H9 (cell line): ENCODE results near the gene SRC. TPM values are rescaled to one million over a fixed set of nuclear protein-coding genes. Genes with fewer than 3 reads are reported as not detected.
A peak's percentile ranks its signal among the peaks of the same experiment; 100 is the strongest.

Source experiments
- DNase-seq: peaks from one replicate; pipeline ENCODE4 v3.0.0-alpha.2; 2017
- H2AFZ ChIP-seq: one replicate; pipeline ENCODE4 v1.6.1; 2013; ENCODE audit warnings: mild to moderate bottlenecking, low read length, control low read depth, moderate library complexity
- H2AK5ac ChIP-seq: 2 replicates; pipeline ENCODE4 v1.6.1; 2013; ENCODE audit warnings: low read length, control low read depth, mixed read lengths; ENCODE audit not compliant: insufficient read length
- H2BK120ac ChIP-seq: one replicate; pipeline ENCODE4 v1.6.1; 2013; ENCODE audit warnings: low read depth, mild to moderate bottlenecking, low read length, control low read depth, inconsistent platforms; ENCODE audit not compliant: poor library complexity, severe bottlenecking
- H2BK12ac ChIP-seq: 2 replicates; pipeline ENCODE4 v1.6.1; 2013; ENCODE audit warnings: low read length, control low read depth, mixed read lengths, low read depth; ENCODE audit not compliant: insufficient read length
- H2BK15ac ChIP-seq: 2 replicates; pipeline ENCODE4 v1.6.1; 2013; ENCODE audit warnings: low read depth, low read length, control low read depth
- H2BK20ac ChIP-seq: one replicate; pipeline ENCODE4 v1.6.1; 2013; ENCODE audit warnings: low read depth, mild to moderate bottlenecking, low read length, control low read depth, inconsistent platforms; ENCODE audit not compliant: poor library complexity, severe bottlenecking
- H2BK5ac ChIP-seq: 2 replicates; pipeline ENCODE4 v1.6.1; 2013; ENCODE audit warnings: low read length, control low read depth, mixed read lengths; ENCODE audit not compliant: insufficient read length
- H3K14ac ChIP-seq: 2 replicates; pipeline ENCODE4 v1.6.1; 2013; ENCODE audit warnings: low read length, control low read depth; ENCODE audit not compliant: insufficient read depth
- H3K18ac ChIP-seq: 2 replicates; pipeline ENCODE4 v1.6.1; 2013; ENCODE audit warnings: low read depth, mild to moderate bottlenecking, mixed read lengths, low read length, control low read depth; ENCODE audit not compliant: insufficient read length
- H3K23ac ChIP-seq: 2 replicates; pipeline ENCODE4 v1.6.1; 2013; ENCODE audit warnings: low read length, control low read depth, mixed read lengths, low read depth; ENCODE audit not compliant: insufficient read length
- H3K23me2 ChIP-seq: 2 replicates; pipeline ENCODE4 v1.6.1; 2013; ENCODE audit warnings: low read depth, mild to moderate bottlenecking, mixed read lengths, low read length, control low read depth; ENCODE audit not compliant: insufficient read length, poor library complexity, severe bottlenecking
- H3K27ac ChIP-seq: 2 replicates; pipeline ENCODE4 v1.5.1; 2013; ENCODE audit warnings: low read length, control low read depth, mixed read lengths, low read depth; ENCODE audit not compliant: insufficient read length
- H3K27me3 ChIP-seq: 2 replicates; pipeline ENCODE4 v1.6.1; 2013; ENCODE audit warnings: low read length, control low read depth, inconsistent platforms; ENCODE audit not compliant: insufficient read depth
- H3K4ac ChIP-seq: 2 replicates; pipeline ENCODE4 v1.6.1; 2013; ENCODE audit warnings: low read depth, mild to moderate bottlenecking, control low read depth, inconsistent platforms, low read length, moderate library complexity
- H3K4me1 ChIP-seq: 2 replicates; pipeline ENCODE4 v1.6.1; 2013; ENCODE audit warnings: low read length, control low read depth, inconsistent platforms; ENCODE audit not compliant: insufficient read depth
- H3K4me2 ChIP-seq: 2 replicates; pipeline ENCODE4 v1.6.1; 2013; ENCODE audit warnings: low read length, control low read depth, mixed read lengths; ENCODE audit not compliant: insufficient read length, insufficient read depth
- H3K56ac ChIP-seq: 2 replicates; pipeline ENCODE4 v1.6.1; 2013; ENCODE audit warnings: low read depth, mild to moderate bottlenecking, mixed read lengths, low read length, control low read depth; ENCODE audit not compliant: insufficient read length
- H3K79me1 ChIP-seq: 2 replicates; pipeline ENCODE4 v1.6.1; 2013; ENCODE audit warnings: low read depth, mild to moderate bottlenecking, moderate library complexity, low read length, control low read depth, inconsistent platforms; ENCODE audit not compliant: insufficient read depth, poor library complexity, severe bottlenecking
- H3K79me2 ChIP-seq: 2 replicates; pipeline ENCODE4 v1.6.1; 2013; ENCODE audit warnings: low read length, control low read depth, inconsistent platforms; ENCODE audit not compliant: insufficient read depth
- H3K9ac ChIP-seq: 2 replicates; pipeline ENCODE4 v1.6.1; 2013; ENCODE audit warnings: low read length, control low read depth, mixed read lengths; ENCODE audit not compliant: insufficient read length; ENCODE audit errors: extremely low read depth
- H3K9me3 ChIP-seq: one replicate; pipeline ENCODE4 v1.6.1; 2013; ENCODE audit warnings: low read depth, low read length, inconsistent platforms; ENCODE audit not compliant: control insufficient read depth
- H3T11ph ChIP-seq: one replicate; pipeline ENCODE4 v1.6.1; 2013; ENCODE audit warnings: mild to moderate bottlenecking, low read length, control low read depth, inconsistent platforms
- H4K20me1 ChIP-seq: one replicate; pipeline ENCODE4 v1.6.1; 2013; ENCODE audit not compliant: control insufficient read depth, insufficient read length, insufficient read depth
- H4K5ac ChIP-seq: 2 replicates; pipeline ENCODE4 v1.6.1; 2013; ENCODE audit warnings: low read depth, mild to moderate bottlenecking, mixed read lengths, low read length, control low read depth; ENCODE audit not compliant: insufficient read length
- H4K8ac ChIP-seq: replicated peaks from 2 replicates; pipeline ENCODE4 v1.6.1; 2013; ENCODE audit warnings: low read length, control low read depth, mixed read lengths, low read depth; ENCODE audit not compliant: insufficient read length
- H4K91ac ChIP-seq: 2 replicates; pipeline ENCODE4 v1.6.1; 2013; ENCODE audit warnings: low read depth, mild to moderate bottlenecking, moderate library complexity, mixed read lengths, low read length, control low read depth; ENCODE audit not compliant: insufficient read length
- H3K27ac Mint-ChIP-seq, 3 experiments: 2 replicates in 2 of 3; 3 replicates in 1 of 3; pipeline ENCODE4 v1.8.0; 2020 to 2021; ENCODE audit warnings: mixed read lengths in 3 of 3, mild to moderate bottlenecking in 1 of 3, moderate library complexity in 1 of 3
- H3K27me3 Mint-ChIP-seq: 2 replicates; pipeline ENCODE4 v1.8.0; 2021; ENCODE audit warnings: low read depth, mild to moderate bottlenecking, moderate library complexity, mixed read lengths
- H3K36me3 Mint-ChIP-seq, 3 experiments: 2 replicates in 2 of 3; 3 replicates in 1 of 3; pipeline ENCODE4 v1.8.0; 2020 to 2021; ENCODE audit warnings: low read depth in 3 of 3, mixed read lengths in 3 of 3; ENCODE audit not compliant: insufficient read depth in 1 of 3
- H3K4me1 Mint-ChIP-seq, 2 experiments: 2 replicates each; pipeline ENCODE4 v1.8.0; 2020; ENCODE audit warnings: mixed read lengths in 2 of 2
- H3K4me3 Mint-ChIP-seq, 2 experiments: 2 replicates in 1 of 2; 3 replicates in 1 of 2; pipeline ENCODE4 v1.8.0; 2020 to 2021; ENCODE audit warnings: mild to moderate bottlenecking in 2 of 2, mixed read lengths in 2 of 2, moderate library complexity in 1 of 2
- H3K9me3 Mint-ChIP-seq, 2 experiments: 2 replicates in 1 of 2; 3 replicates in 1 of 2; pipeline ENCODE4 v1.8.0; 2020; ENCODE audit warnings: mild to moderate bottlenecking in 2 of 2, mixed read lengths in 2 of 2, moderate library complexity in 1 of 2
- CTCF ChIP-seq: fragments of 200-600 bp; sonication (generic); conservative IDR thresholded peaks from 3 replicates; pipeline ENCODE4 v1.8.0; 2021; ENCODE audit warnings: antibody characterized with exemption, mild to moderate bottlenecking
- WGBS: extraction: QIAGEN DNeasy Blood & Tissue Kit; methylation state at CpG from one replicate; pipeline ENCODE4 v1.1.7; 2013; ENCODE audit warnings: missing lambda C conversion rate, low lambda C conversion rate, mixed read lengths; ENCODE audit not compliant: insufficient read length; ENCODE audit errors: extremely low coverage; 5-methylcytosine and 5-hydroxymethylcytosine counted together
- total RNA-seq: library from RNA; stranded (reverse); gene quantifications from 2 replicates; pipeline ENCODE4 v1.2.1, GENCODE V29; 2021

SRC gene
- total RNA-seq, 1 experiment from 2014 or later, result 44.5 TPM

GRCh38 chr20:37413379-37413778 is 67.4 kb downstream of the SRC start:
- Histone ChIP-seq H3K9me3 (no peaks in the 10 kb centered on the region), H3K23ac (no peak overlapping the region), H2BK120ac (no peak overlapping the region), H4K91ac (no peak overlapping the region), H3K23me2 (no peaks in the 10 kb centered on the region), H3K4me2 (peak overlapping the region; percentile 37), H3K27ac (no peak overlapping the region), H4K20me1 (no peaks in the 10 kb centered on the region), H3K4me1 (peaks cover 14% of the 10 kb centered on the region; the same call in 1 of the 2 replicates), H3K27me3 (no peaks in the 10 kb centered on the region; the same call in 1 of the 2 replicates), H3K4ac (no peak overlapping the region), H4K8ac (no peak overlapping the region), H3K79me1 (no peaks in the 10 kb centered on the region), H3K18ac (no peak overlapping the region), H2BK15ac (no peak overlapping the region), H2BK20ac (no peak overlapping the region), H3K14ac (no peak overlapping the region), H2BK12ac (no peak overlapping the region), H3K79me2 (no peaks in the 10 kb centered on the region), H3K9ac (no peak overlapping the region), H3T11ph (no peak overlapping the region), H2BK5ac (no peak overlapping the region), H2AFZ (no peak overlapping the region), H2AK5ac (no peak overlapping the region), H4K5ac (no peak overlapping the region), H3K56ac (no peak overlapping the region)
- Mint-ChIP-seq H3K36me3 (no peaks in the 10 kb centered on the region; a peak in 1 of 7 replicates), H3K27ac (no peak overlapping the region), H3K27me3 (peaks cover 36% of the 10 kb centered on the region), H3K4me3 (peak overlapping the region in 1 of 2 experiments; percentile 39; a peak in 2 of 5 replicates), H3K4me1 (peaks cover 20 to 26% of the 10 kb centered on the region in 2 experiments), H3K9me3 (no peaks in the 10 kb centered on the region; a peak in 1 of 5 replicates)
- WGBS, result no CpG with 5 or more reads among the region's 9 CpGs
- TF ChIP-seq CTCF, result no peak
- no peak for DNase-seq
